HCT116 (cell line): Measurements from ENCODE around the gene DIP2C.

Experiments
- CEBPB ChIP-seq: IDR thresholded peaks from 2 replicates; pipeline ENCODE4 v1.6.1; 2012; ENCODE audit warnings: low read depth
- EZH2 ChIP-seq: fragments of 200-600 bp; sonication (generic); IDR thresholded peaks from 2 replicates; pipeline ENCODE4 v1.6.1; 2017; ENCODE audit warnings: antibody characterized with exemption, mixed run types
- POLR2AphosphoS5 ChIP-seq: IDR thresholded peaks from 2 replicates; pipeline ENCODE4 v1.6.1; 2011; ENCODE audit warnings: mild to moderate bottlenecking, low read depth, low read length, moderate library complexity
- YY1 ChIP-seq: IDR thresholded peaks from 2 replicates; pipeline ENCODE4 v1.6.1; 2011; ENCODE audit warnings: low read length, low read depth, moderate library complexity, mild to moderate bottlenecking; ENCODE audit not compliant: insufficient replicate concordance; ENCODE audit errors: extremely low read depth
- ZNF274 ChIP-seq: fragments of 200-500 bp; sonication (Bioruptor generic); IDR thresholded peaks from 2 replicates; pipeline ENCODE4 v1.6.1; 2014; ENCODE audit warnings: mild to moderate bottlenecking, low read depth, low read length, inconsistent platforms
- TF ChIP-seq, protein P1 (sequence below), 3 experiments: fragments of 200-600 bp in 1 of 3; sonication (generic) in 1 of 3; IDR thresholded peaks in 2 of 3; conservative IDR thresholded peaks in 1 of 3; 2 replicates each; pipeline ENCODE4 v1.5.1; 2012 to 2017; ENCODE audit warnings: low read depth in 2 of 3, low read length in 2 of 3, antibody characterized with exemption in 1 of 3, borderline replicate concordance in 1 of 3, control low read depth in 1 of 3, mild to moderate bottlenecking in 1 of 3, mixed read lengths in 1 of 3, mixed run types in 1 of 3, moderate library complexity in 1 of 3; ENCODE audit not compliant: insufficient read depth in 1 of 3

DNA sequence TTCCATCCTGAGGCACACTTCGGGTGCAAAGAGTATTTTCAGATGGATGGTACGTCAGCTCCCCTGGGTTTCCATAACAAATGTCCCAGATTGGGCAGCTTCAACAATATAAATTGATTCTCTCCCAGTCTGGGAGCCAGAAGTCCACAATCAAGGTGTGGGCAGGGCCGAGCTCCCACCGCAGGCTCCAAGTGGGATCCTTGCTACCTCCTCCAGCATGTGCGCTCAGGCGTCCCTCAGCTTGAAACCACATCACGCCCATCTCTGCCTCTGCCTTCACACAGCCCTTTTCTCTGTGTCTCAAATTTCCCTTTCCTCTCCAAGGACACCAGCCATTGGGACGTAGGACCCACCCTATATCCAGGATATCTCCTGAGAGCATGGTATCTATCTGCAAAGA, 153.5 kb downstream of the DIP2C start:
- no peak for TF ChIP-seq POLR2AphosphoS5
- TF ChIP-seq, protein P1, sequence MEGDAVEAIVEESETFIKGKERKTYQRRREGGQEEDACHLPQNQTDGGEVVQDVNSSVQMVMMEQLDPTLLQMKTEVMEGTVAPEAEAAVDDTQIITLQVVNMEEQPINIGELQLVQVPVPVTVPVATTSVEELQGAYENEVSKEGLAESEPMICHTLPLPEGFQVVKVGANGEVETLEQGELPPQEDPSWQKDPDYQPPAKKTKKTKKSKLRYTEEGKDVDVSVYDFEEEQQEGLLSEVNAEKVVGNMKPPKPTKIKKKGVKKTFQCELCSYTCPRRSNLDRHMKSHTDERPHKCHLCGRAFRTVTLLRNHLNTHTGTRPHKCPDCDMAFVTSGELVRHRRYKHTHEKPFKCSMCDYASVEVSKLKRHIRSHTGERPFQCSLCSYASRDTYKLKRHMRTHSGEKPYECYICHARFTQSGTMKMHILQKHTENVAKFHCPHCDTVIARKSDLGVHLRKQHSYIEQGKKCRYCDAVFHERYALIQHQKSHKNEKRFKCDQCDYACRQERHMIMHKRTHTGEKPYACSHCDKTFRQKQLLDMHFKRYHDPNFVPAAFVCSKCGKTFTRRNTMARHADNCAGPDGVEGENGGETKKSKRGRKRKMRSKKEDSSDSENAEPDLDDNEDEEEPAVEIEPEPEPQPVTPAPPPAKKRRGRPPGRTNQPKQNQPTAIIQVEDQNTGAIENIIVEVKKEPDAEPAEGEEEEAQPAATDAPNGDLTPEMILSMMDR (IDR thresholded peaks at IDR 0.05 in 2 of 3, conservative IDR thresholded peaks at IDR 0.05 in 1 of 3; ENCODE audit: borderline replicate concordance in 1 of 3, insufficient read depth in 1 of 3, low read depth in 2 of 3, low read length in 2 of 3), result no peak
- no peak for TF ChIP-seq ZNF274
- no peak for TF ChIP-seq EZH2
- TF ChIP-seq CEBPB, result no peak
- TF ChIP-seq YY1, result no peak
